HEK293 (cell line): Measurements from ENCODE around the gene P2RX6.

Experiments used
- ATF2 ChIP-seq: fragments of 450-650 bp; formaldehyde crosslinking; IDR thresholded peaks from 2 replicates; pipeline ENCODE4 v1.5.1; 2016; ENCODE audit warnings: missing biosample characterization, missing genetic modification characterization, low read depth
- BCL11A ChIP-seq: fragments of 450-650 bp; formaldehyde crosslinking; IDR thresholded peaks from 2 replicates; pipeline ENCODE4 v1.5.1; 2016; ENCODE audit warnings: low read depth, missing biosample characterization, missing genetic modification characterization
- CTCF ChIP-seq: fragments of 450-650 bp; formaldehyde crosslinking; IDR thresholded peaks from 2 replicates; pipeline ENCODE4 v1.5.1; 2016; ENCODE audit warnings: missing biosample characterization, missing genetic modification characterization
- GLIS1 ChIP-seq: fragments of 450-650 bp; formaldehyde crosslinking; IDR thresholded peaks from 2 replicates; pipeline ENCODE4 v1.5.1; 2016; ENCODE audit warnings: missing biosample characterization, missing genetic modification characterization
- ZBTB21 ChIP-seq: fragments of 450-650 bp; formaldehyde crosslinking; IDR thresholded peaks from 2 replicates; pipeline ENCODE4 v1.5.1; 2017; ENCODE audit warnings: missing biosample characterization, missing genetic modification characterization
- ZFP37 ChIP-seq: fragments of 450-650 bp; formaldehyde crosslinking; IDR thresholded peaks from 2 replicates; pipeline ENCODE4 v1.5.1; 2016; ENCODE audit warnings: missing biosample characterization, missing genetic modification characterization
- ZNF138 ChIP-seq: fragments of 450-650 bp; formaldehyde crosslinking; IDR thresholded peaks from 2 replicates; pipeline ENCODE4 v1.5.1; 2016; ENCODE audit warnings: missing biosample characterization, missing genetic modification characterization, borderline replicate concordance
- ZNF623 ChIP-seq: fragments of 450-650 bp; formaldehyde crosslinking; IDR thresholded peaks from 2 replicates; pipeline ENCODE4 v1.5.1; 2016; ENCODE audit warnings: missing biosample characterization, missing genetic modification characterization
- TF ChIP-seq, protein P1 (sequence below): fragments of 450-650 bp; IDR thresholded peaks from 2 replicates; pipeline ENCODE4 v1.5.1; 2018; ENCODE audit warnings: missing biosample characterization, missing genetic modification characterization
- TF ChIP-seq, protein P2 (sequence below): fragments of 450-650 bp; formaldehyde crosslinking; optimal IDR thresholded peaks from 2 replicates; pipeline ENCODE3; 2016; ENCODE audit warnings: missing biosample characterization, mild to moderate bottlenecking, missing genetic modification characterization

DNA sequence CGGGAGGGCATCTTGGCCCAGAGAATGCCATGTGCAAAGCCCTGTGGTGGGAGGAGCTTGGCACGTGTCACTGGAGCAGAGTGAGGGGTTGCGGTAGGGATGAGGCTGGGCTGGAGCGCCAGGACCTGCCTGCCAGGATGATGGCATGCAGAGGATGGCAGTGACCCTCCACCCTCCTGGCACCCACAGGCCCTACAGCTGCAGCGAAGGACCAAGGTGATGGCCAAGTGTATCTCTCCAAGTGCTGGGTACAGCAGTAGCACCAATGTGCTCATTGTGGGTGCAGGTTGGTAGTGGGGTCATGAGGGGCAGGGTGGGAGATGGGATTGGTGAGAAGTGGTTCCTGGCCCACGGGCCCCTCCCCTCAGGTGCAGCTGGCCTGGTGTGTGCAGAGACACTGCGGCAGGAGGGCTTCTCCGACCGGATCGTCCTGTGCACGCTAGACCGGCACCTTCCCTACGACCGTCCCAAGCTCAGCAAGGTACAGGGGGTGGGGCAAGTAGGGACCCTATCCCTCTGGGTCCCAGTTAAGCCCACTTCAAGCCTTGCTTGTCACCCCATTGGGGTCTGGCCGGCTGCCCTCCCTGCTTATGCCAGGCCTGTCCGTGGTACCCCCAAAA lies 40.5 kb upstream of the P2RX6 start:
- TF ChIP-seq CTCF (tag by site-specific recombination) (no peak), ZNF138 (no peak), ZFP37 (tag by site-specific recombination) (no peak), ZBTB21 (tag by site-specific recombination) (no peak), ZNF623 (tag by site-specific recombination) (no peak), BCL11A (tag by site-specific recombination) (no peak), ATF2 (tag by site-specific recombination) (no peak), GLIS1 (tag by site-specific recombination) (no peak)
- TF ChIP-seq, protein P1, sequence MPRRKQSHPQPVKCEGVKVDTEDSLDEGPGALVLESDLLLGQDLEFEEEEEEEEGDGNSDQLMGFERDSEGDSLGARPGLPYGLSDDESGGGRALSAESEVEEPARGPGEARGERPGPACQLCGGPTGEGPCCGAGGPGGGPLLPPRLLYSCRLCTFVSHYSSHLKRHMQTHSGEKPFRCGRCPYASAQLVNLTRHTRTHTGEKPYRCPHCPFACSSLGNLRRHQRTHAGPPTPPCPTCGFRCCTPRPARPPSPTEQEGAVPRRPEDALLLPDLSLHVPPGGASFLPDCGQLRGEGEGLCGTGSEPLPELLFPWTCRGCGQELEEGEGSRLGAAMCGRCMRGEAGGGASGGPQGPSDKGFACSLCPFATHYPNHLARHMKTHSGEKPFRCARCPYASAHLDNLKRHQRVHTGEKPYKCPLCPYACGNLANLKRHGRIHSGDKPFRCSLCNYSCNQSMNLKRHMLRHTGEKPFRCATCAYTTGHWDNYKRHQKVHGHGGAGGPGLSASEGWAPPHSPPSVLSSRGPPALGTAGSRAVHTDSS: no peak
- TF ChIP-seq, protein P2, sequence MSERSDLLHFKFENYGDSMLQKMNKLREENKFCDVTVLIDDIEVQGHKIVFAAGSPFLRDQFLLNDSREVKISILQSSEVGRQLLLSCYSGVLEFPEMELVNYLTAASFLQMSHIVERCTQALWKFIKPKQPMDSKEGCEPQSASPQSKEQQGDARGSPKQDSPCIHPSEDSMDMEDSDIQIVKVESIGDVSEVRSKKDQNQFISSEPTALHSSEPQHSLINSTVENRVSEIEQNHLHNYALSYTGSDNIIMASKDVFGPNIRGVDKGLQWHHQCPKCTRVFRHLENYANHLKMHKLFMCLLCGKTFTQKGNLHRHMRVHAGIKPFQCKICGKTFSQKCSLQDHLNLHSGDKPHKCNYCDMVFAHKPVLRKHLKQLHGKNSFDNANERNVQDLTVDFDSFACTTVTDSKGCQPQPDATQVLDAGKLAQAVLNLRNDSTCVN (tag by site-specific recombination): no peak
